ENCODE data around the gene HSCB. TPM values are rescaled to one million over a fixed set of nuclear protein-coding genes. Genes with fewer than 3 reads are reported as not detected.

Gene HSCB
- total and polyA plus RNA-seq, 9 of the 15 experiments (the other 6 are each of a cell fraction or from before 2014, with no cell fraction given): 2.6 to 13.1 (median 8.6) TPM

- TF ChIP-seq NR4A1 (CRISPR knock-in tag; IDR thresholded peaks at IDR 0.05) (no peak), NR4A1 (tag; IDR thresholded peaks at IDR 0.05) (0 out of 2 replicates have a peak, but pooled peaks have one; percentile 48), HMBOX1 (IDR thresholded peaks at IDR 0.05) (no peak), ZNF274 (IDR thresholded peaks at IDR 0.05; ENCODE audit: borderline replicate concordance, low read depth, low read length) (no peak), CBFA2T2 (conservative IDR thresholded peaks at IDR 0.05) (no peak), SIX5 (IDR thresholded peaks at IDR 0.05; ENCODE audit: borderline replicate concordance in 1 of 2, insufficient read depth in 1 of 2, low read depth in 1 of 2, low read length in 2 of 2) (peak; percentile 74 to 77; a peak in 3 of 4 replicates), EHMT2 (IDR thresholded peaks at IDR 0.05) (no peak), WHSC1 (IDR thresholded peaks at IDR 0.05; ENCODE audit: low read length) (no peak), SLC30A9 (CRISPR knock-in tag; IDR thresholded peaks at IDR 0.05) (no peak), CSDE1 (IDR thresholded peaks at IDR 0.05) (no peak), IRF2 (CRISPR knock-in tag; IDR thresholded peaks at IDR 0.05) (no peak), CREBBP (IDR thresholded peaks at IDR 0.05; ENCODE audit: low read depth, low read length) (no peak), CHD4 (IDR thresholded peaks at IDR 0.05; ENCODE audit: insufficient read depth, insufficient replicate concordance, low read depth, low read length, poor library complexity, severe bottlenecking) (no peak), TFAP4 (CRISPR knock-in tag; IDR thresholded peaks at IDR 0.05; ENCODE audit: borderline replicate concordance) (peak; percentile 44), ZNF76 (CRISPR knock-in tag; IDR thresholded peaks at IDR 0.05; ENCODE audit: borderline replicate concordance) (peak; percentile 76; the same call in 1 of the 2 replicates), CXXC5 (CRISPR knock-in tag; IDR thresholded peaks at IDR 0.05) (peak; percentile 66), PHF8 (IDR thresholded peaks at IDR 0.05; ENCODE audit: borderline replicate concordance, low read length) (peak; percentile 90; the same call in 1 of the 2 replicates), FOXJ2 (tag; IDR thresholded peaks at IDR 0.05) (no peak), KLF10 (CRISPR knock-in tag; IDR thresholded peaks at IDR 0.05) (no peak), NR2F6 (CRISPR knock-in tag; IDR thresholded peaks at IDR 0.05) (no peak), ZNF143 (CRISPR knock-in tag; IDR thresholded peaks at IDR 0.05) (peak; percentile 89), ZNF707 (CRISPR knock-in tag; conservative IDR thresholded peaks at IDR 0.05) (no peak)
- TF ChIP-seq, protein P1, sequence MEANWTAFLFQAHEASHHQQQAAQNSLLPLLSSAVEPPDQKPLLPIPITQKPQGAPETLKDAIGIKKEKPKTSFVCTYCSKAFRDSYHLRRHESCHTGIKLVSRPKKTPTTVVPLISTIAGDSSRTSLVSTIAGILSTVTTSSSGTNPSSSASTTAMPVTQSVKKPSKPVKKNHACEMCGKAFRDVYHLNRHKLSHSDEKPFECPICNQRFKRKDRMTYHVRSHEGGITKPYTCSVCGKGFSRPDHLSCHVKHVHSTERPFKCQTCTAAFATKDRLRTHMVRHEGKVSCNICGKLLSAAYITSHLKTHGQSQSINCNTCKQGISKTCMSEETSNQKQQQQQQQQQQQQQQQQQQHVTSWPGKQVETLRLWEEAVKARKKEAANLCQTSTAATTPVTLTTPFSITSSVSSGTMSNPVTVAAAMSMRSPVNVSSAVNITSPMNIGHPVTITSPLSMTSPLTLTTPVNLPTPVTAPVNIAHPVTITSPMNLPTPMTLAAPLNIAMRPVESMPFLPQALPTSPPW (CRISPR knock-in tag; IDR thresholded peaks at IDR 0.05): peak; percentile 68
- TF ChIP-seq, protein P2, sequence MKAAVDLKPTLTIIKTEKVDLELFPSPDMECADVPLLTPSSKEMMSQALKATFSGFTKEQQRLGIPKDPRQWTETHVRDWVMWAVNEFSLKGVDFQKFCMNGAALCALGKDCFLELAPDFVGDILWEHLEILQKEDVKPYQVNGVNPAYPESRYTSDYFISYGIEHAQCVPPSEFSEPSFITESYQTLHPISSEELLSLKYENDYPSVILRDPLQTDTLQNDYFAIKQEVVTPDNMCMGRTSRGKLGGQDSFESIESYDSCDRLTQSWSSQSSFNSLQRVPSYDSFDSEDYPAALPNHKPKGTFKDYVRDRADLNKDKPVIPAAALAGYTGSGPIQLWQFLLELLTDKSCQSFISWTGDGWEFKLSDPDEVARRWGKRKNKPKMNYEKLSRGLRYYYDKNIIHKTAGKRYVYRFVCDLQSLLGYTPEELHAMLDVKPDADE (conservative IDR thresholded peaks at IDR 0.05; ENCODE audit: control insufficient read depth, low read depth, low read length): peak; percentile 48; the same call in 1 of the 2 replicates
Observed at GRCh38 chr22:28772633-28773460, 31.0 kb downstream of the HSCB start, which contains the start of gene CCDC117 (continued).

All from K562 (cell line).